ENCODE measurements around the gene MAP3K10. TPM values are rescaled to one million over a fixed set of nuclear protein-coding genes. Genes with fewer than 3 reads are reported as not detected.

The MAP3K10 gene
- total and polyA plus RNA-seq, 8 donors: 12.9 to 17.2 (median 15.1) TPM

DNA sequence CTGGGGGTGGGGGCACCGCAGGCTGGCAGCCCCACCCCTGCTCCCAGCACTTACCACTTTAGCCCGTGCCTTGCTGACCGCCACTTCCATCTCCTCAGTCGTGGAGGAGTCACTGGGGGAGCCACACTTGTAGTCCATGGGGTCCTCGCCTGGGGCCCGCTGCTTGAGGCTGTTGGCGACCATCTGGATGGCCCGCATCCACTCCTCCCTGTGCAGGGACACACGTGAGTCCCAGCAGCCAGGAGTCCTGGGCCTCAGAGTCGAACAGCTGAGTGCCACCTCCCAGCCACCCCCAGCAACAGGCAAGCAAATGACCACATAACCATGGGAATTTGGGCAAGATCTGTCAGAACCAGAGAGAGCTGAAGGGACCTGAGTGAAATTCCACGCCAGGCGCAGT lies 51.3 kb downstream of the MAP3K10 start:
- H3K27me3 ChIP-seq: no peaks in the 10 kb centered on the region
- intact Hi-C loops (cut with DNase I): no loop called here
- no peak overlapping the region for H3K4me3 ChIP-seq
- peaks cover 0 to 53% of the 10 kb centered on the region in 2 donors for H3K36me3 ChIP-seq
- peak overlapping the region in 1 of 2 donors; percentile 55 for H3K27ac ChIP-seq
- peaks cover 0 to 14% of the 10 kb centered on the region in 2 donors for H3K4me1 ChIP-seq
- TF ChIP-seq, protein P1, sequence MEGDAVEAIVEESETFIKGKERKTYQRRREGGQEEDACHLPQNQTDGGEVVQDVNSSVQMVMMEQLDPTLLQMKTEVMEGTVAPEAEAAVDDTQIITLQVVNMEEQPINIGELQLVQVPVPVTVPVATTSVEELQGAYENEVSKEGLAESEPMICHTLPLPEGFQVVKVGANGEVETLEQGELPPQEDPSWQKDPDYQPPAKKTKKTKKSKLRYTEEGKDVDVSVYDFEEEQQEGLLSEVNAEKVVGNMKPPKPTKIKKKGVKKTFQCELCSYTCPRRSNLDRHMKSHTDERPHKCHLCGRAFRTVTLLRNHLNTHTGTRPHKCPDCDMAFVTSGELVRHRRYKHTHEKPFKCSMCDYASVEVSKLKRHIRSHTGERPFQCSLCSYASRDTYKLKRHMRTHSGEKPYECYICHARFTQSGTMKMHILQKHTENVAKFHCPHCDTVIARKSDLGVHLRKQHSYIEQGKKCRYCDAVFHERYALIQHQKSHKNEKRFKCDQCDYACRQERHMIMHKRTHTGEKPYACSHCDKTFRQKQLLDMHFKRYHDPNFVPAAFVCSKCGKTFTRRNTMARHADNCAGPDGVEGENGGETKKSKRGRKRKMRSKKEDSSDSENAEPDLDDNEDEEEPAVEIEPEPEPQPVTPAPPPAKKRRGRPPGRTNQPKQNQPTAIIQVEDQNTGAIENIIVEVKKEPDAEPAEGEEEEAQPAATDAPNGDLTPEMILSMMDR (IDR thresholded peaks at IDR 0.05): no peak
- H3K9me3 ChIP-seq: no peaks in the 10 kb centered on the region
- DNase-seq: peak in 1 of 4 donors; percentile 30
- ATAC-seq: no peak

DNA sequence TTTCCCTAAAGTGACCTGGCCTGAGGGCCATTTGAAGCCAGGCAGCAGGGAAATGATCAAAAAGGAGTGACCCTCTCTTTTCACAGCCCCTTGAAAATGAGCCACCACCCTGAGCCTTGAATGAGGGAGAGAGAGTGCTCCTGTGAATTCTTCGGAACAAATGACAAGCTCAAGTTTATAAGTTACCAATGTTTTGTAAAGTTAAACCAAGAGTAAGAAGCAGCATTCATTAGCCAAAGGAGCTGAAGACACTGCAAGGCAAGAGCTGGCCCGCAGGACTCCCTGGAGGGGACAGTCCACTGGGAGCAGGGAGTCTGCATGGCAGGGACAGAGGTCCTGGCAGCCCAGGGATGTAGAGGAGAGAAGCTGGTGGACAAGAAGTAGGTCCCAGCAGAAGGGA lies 52.0 kb downstream of the MAP3K10 start:
- intact Hi-C loops (cut with DNase I): no loop called here
- Histone ChIP-seq H3K27ac (no peak overlapping the region), H3K36me3 (peaks cover 0 to 50% of the 10 kb centered on the region in 2 donors), H3K9me3 (no peaks in the 10 kb centered on the region), H3K4me3 (no peak overlapping the region), H3K4me1 (peaks cover 0 to 14% of the 10 kb centered on the region in 2 donors), H3K27me3 (no peaks in the 10 kb centered on the region)
- ATAC-seq (no peak), DNase-seq (peak in 1 of 4 donors; percentile 43)
- TF ChIP-seq, protein P1 (IDR thresholded peaks at IDR 0.05): no peak

- TF ChIP-seq, protein P1 (IDR thresholded peaks at IDR 0.05): no peak
- Histone ChIP-seq H3K27ac (no peak overlapping the region), H3K27me3 (no peaks in the 10 kb centered on the region), H3K4me3 (no peak overlapping the region), H3K36me3 (peaks cover 0 to 43% of the 10 kb centered on the region in 2 donors), H3K4me1 (peaks cover 0 to 14% of the 10 kb centered on the region in 2 donors), H3K9me3 (no peaks in the 10 kb centered on the region)
- DNase-seq (peak in 1 of 4 donors; percentile 53), ATAC-seq (no peak)
- intact Hi-C loops (cut with DNase I): no loop called here
Measured at GRCh38 chr19:40244579-40245317, 53.5 kb downstream of the MAP3K10 start.

DNA sequence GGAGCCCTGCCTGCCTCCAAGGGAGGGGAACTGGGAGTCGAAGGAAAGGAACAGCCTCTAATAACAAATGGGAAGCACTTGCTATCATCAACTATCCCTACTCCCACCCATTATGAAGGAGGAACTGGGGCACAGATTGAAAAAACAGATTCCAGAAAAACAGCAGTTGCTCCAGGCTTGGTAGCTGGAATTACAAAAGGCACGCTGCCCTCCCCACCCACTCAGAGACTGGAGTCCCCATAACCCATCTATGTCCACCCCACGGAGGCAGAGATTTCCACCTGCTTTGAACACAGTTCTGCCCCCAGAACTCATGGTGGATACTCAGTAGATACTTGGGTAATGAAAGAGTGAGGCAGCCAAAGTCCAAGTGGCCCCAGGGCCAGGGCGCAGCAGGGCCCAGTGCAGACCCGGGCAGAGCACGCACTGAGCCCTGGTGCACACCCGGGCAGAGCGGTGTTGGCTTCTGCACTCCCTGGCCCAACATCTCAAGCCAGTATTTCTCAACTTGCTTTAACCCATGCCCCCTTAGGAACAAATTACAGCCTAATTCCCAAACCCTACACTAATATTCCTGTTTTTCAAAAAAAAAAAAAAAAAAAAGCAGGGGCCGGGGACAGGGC lies 54.4 kb downstream of the MAP3K10 start:
- TF ChIP-seq, protein P1 (IDR thresholded peaks at IDR 0.05): no peak
- intact Hi-C loops (cut with DNase I): no loop called here
- DNase-seq: peak in 1 of 4 donors; percentile 24

More for the DNA sequence above, 54.4 kb downstream of the MAP3K10 start:
- ATAC-seq: no peak
- Histone ChIP-seq H3K27ac (no peak overlapping the region), H3K27me3 (no peaks in the 10 kb centered on the region), H3K4me3 (no peak overlapping the region), H3K9me3 (no peaks in the 10 kb centered on the region), H3K36me3 (peaks cover 0 to 41% of the 10 kb centered on the region in 2 donors), H3K4me1 (peaks cover 0 to 14% of the 10 kb centered on the region in 2 donors)

All from left lung (tissue), 10 donors.